ENCODE data around the gene FAM168A. TPM values are rescaled to one million over a fixed set of nuclear protein-coding genes. Genes with fewer than 3 reads are reported as not detected.

The FAM168A gene
- total and polyA plus RNA-seq, 10 of the 15 experiments (the other 5 are each of a cell fraction or from before 2014, with no cell fraction given): 1.7 to 20.0 (median 10.0) TPM

DNA sequence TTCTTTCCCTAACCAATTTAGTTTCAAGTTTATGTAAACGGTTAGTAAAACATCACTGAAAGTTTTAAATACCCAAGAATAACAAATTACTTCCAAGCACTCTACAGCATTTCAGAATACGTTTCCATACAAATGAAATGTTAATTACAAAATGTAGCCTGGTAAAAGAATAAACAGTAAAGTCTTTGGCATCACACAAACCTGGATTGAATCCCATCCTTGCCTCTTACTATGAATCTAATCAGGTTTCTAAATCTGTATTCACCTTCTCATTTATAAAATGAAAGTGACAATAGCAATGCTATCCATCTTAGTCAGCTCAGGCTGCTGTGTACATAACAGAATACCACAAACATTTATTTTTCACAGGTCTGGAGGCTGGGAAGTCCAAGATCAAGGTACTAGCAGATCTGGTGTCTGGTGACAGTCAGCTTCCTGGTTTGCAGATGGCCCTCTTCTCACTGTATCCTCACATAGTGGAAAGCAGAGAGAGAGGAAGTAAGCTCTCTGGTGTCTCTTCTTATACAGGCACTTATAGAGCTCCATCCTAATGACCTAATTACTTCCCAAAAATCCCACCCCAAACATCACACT is 19.2 kb downstream of the FAM168A start:
- peaks cover 11% of the 10 kb centered on the region for H3K79me2 ChIP-seq (ENCODE audit: control insufficient read depth, insufficient read depth, low read length)
- peaks cover 0 to 2% of the 10 kb centered on the region in 2 experiments; a peak in 1 of 4 replicates for H3K36me3 ChIP-seq (ENCODE audit: control insufficient read depth in 2 of 2, insufficient read depth in 2 of 2, low read length in 1 of 2)
- H4K20me1 ChIP-seq (ENCODE audit: control insufficient read depth, insufficient read depth): no peaks in the 10 kb centered on the region
- ChIA-PET SMC1A (ENCODE audit: uncharacterized antibody, unreplicated experiment) (interaction anchor here (0.5 to 5.9 kb wide), 16 partner anchors 9 to 228 kb away, joined by 3 to 48 read pairs (median 4); no protein-coding TSS in a partner anchor), POLR2A (interaction anchor here (1.0 to 2.2 kb wide), 4 partner anchors 13 to 402 kb away, joined by 3 to 8 read pairs (median 5); no protein-coding TSS in a partner anchor), RAD21 (ENCODE audit: unreplicated experiment) (interaction anchor here (0.8 to 3.9 kb wide), 9 partner anchors 9 to 194 kb away, joined by 3 to 20 read pairs (median 4); no protein-coding TSS in a partner anchor), CTCF (interaction anchor here (0.6 to 3.3 kb wide), 14 partner anchors 13 to 243 kb away, joined by 3 to 13 read pairs (median 3); no protein-coding TSS in a partner anchor)
- no peak overlapping the region for H2AFZ ChIP-seq (ENCODE audit: control insufficient read depth, low read depth, low read length)
- peaks cover 20% of the 10 kb centered on the region for H3K4me1 ChIP-seq (ENCODE audit: control insufficient read depth, insufficient read depth, low read length)
- H3K9me3 ChIP-seq (replicated peaks; ENCODE audit: control insufficient read depth, insufficient read depth, low read length): peaks cover 8% of the 10 kb centered on the region
- in situ Hi-C loops (cut with MboI) (no loop called here), intact Hi-C loops (cut with micrococcal nuclease; ENCODE audit: unreplicated experiment) (no loop called here)
- H3K9ac ChIP-seq (ENCODE audit: control insufficient read depth, insufficient read depth, low read length): no peak overlapping the region
- no peak overlapping the region for H3K4me3 ChIP-seq
- H3K27me3 ChIP-seq (replicated peaks in 1 of 2; ENCODE audit: control insufficient read depth in 2 of 2, insufficient read depth in 2 of 2, low read length in 1 of 2): no peaks in the 10 kb centered on the region
- 0% methylated on average over 2 of the region's 2 CpGs for WGBS (ENCODE audit: insufficient coverage, insufficient replicate concordance, low lambda C conversion rate, missing lambda C conversion rate)
- DNase-seq (ENCODE audit: low read depth, low spot score) (peak; percentile 37), FAIRE-seq (no peak), ATAC-seq (peak; percentile 89)
- H3K27ac ChIP-seq (ENCODE audit: control insufficient read depth, insufficient read depth): peak overlapping the region; percentile 54; the same call in 1 of the 2 replicates
- no TSS peak for BruUV-seq (replicated peaks)
- H3K4me2 ChIP-seq (ENCODE audit: control insufficient read depth, insufficient read depth): peak overlapping the region; percentile 20; the same call in 1 of the 2 replicates
- 0 out of 2 replicates have a peak, but pooled peaks have one; percentile 36 for TF ChIP-seq FOXM1 (IDR thresholded peaks at IDR 0.05; ENCODE audit: low read depth, low read length)
- no peak for TF ChIP-seq RELA (IDR thresholded peaks at IDR 0.05; ENCODE audit: borderline replicate concordance, partially characterized antibody)
- TF ChIP-seq RB1 (IDR thresholded peaks at IDR 0.05; ENCODE audit: borderline replicate concordance): no peak
- peak; percentile 40 for TF ChIP-seq IKZF1 (conservative IDR thresholded peaks at IDR 0.05)
- TF ChIP-seq DPF2 (IDR thresholded peaks at IDR 0.05): no peak
- TF ChIP-seq SUZ12 (IDR thresholded peaks at IDR 0.05; ENCODE audit: unreplicated experiment): no peak
- TF ChIP-seq ATF7 (IDR thresholded peaks at IDR 0.05; ENCODE audit: low read depth): no peak
- no peak for TF ChIP-seq ZNF384 (IDR thresholded peaks at IDR 0.05; ENCODE audit: borderline replicate concordance, low read depth, low read length)
- no peak for TF ChIP-seq ZNF622 (IDR thresholded peaks at IDR 0.05)
- no peak for TF ChIP-seq NR2F1 (conservative IDR thresholded peaks at IDR 0.05)
- TF ChIP-seq CBFB (IDR thresholded peaks at IDR 0.05; ENCODE audit: low read depth): no peak
- TF ChIP-seq, protein P1, sequence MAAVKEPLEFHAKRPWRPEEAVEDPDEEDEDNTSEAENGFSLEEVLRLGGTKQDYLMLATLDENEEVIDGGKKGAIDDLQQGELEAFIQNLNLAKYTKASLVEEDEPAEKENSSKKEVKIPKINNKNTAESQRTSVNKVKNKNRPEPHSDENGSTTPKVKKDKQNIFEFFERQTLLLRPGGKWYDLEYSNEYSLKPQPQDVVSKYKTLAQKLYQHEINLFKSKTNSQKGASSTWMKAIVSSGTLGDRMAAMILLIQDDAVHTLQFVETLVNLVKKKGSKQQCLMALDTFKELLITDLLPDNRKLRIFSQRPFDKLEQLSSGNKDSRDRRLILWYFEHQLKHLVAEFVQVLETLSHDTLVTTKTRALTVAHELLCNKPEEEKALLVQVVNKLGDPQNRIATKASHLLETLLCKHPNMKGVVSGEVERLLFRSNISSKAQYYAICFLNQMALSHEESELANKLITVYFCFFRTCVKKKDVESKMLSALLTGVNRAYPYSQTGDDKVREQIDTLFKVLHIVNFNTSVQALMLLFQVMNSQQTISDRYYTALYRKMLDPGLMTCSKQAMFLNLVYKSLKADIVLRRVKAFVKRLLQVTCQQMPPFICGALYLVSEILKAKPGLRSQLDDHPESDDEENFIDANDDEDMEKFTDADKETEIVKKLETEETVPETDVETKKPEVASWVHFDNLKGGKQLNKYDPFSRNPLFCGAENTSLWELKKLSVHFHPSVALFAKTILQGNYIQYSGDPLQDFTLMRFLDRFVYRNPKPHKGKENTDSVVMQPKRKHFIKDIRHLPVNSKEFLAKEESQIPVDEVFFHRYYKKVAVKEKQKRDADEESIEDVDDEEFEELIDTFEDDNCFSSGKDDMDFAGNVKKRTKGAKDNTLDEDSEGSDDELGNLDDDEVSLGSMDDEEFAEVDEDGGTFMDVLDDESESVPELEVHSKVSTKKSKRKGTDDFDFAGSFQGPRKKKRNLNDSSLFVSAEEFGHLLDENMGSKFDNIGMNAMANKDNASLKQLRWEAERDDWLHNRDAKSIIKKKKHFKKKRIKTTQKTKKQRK (IDR thresholded peaks at IDR 0.05; ENCODE audit: low read depth, low read length): no peak
- TF ChIP-seq SMAD1 (IDR thresholded peaks at IDR 0.05; ENCODE audit: low read depth, partially characterized antibody): no peak
- TF ChIP-seq MEF2A (IDR thresholded peaks at IDR 0.05; ENCODE audit: insufficient read depth, low read depth, low read length): 0 out of 2 replicates have a peak, but pooled peaks have one; percentile 57
- TF ChIP-seq ZSCAN29 (IDR thresholded peaks at IDR 0.05): no peak
- TF ChIP-seq ZZZ3 (IDR thresholded peaks at IDR 0.05; ENCODE audit: control insufficient read depth, insufficient read length, low read depth): no peak
- no peak for TF ChIP-seq PML (IDR thresholded peaks at IDR 0.05; ENCODE audit: low read length)
- TF ChIP-seq IRF5 (IDR thresholded peaks at IDR 0.05; ENCODE audit: borderline replicate concordance): no peak
- TF ChIP-seq CEBPB (IDR thresholded peaks at IDR 0.05; ENCODE audit: borderline replicate concordance in 1 of 2, low read depth in 2 of 2, low read length in 2 of 2): no peak
- TF ChIP-seq ESRRA (IDR thresholded peaks at IDR 0.05; ENCODE audit: low read length): no peak
- TF ChIP-seq SMAD5 (IDR thresholded peaks at IDR 0.05; ENCODE audit: low read depth): no peak
